NCI-H1417 treated with DMSO at 0.1 percent for 48 hours (cell line): ENCODE results near the gene MYH11.

Experiments used
- DNase-seq: peaks from one replicate; lab custom pipeline; 2025; lab: John Stamatoyannopoulos, UW

Gene MYH11

GRCh38 chr16:15856901-15857698, at the start of gene MYH11:
Gene MYH11, minus strand, starts transcription at chr16:15857028. Its CDS starts 18,776 bp downstream, at chr16:15838252.
- DNase-seq: no peak

GRCh38 chr16:15906439-15906838, 49.6 kb upstream of the MYH11 start:
- no peak for DNase-seq

- DNase-seq: no peak
Observed at GRCh38 chr16:15903960-15904359, 47.1 kb upstream of the MYH11 start.

GRCh38 chr16:15900901-15901500, 44.2 kb upstream of the MYH11 start:
- no peak for DNase-seq

- no peak for DNase-seq
Observed at GRCh38 chr16:15900357-15900756, 43.5 kb upstream of the MYH11 start.

GRCh38 chr16:15899538-15900100, 42.8 kb upstream of the MYH11 start:
- DNase-seq: no peak

- no peak for DNase-seq
Observed at GRCh38 chr16:15898654-15899053, 41.8 kb upstream of the MYH11 start.

DNA sequence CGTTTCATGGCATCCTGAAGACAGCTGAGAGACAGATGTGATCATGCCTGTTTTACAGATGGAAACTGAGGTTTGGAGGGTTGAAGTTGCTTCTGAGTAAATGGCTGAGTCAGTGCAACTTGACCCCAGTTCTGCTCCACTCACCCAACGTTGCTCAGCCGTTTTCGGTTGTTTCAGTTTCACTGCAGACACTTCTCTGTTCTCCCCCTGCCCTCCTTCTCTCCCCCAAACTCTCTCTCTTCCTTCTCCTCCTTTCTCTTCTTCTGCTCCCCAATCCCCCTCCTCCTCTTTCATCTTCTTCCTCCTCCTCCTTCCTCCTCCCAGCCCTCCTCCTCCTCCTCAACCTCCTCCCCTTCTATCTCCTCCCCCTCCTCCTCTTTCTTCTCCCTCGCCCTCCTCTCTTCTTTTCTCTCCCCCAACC, 41.0 kb upstream of the MYH11 start:
- no peak for DNase-seq

DNA sequence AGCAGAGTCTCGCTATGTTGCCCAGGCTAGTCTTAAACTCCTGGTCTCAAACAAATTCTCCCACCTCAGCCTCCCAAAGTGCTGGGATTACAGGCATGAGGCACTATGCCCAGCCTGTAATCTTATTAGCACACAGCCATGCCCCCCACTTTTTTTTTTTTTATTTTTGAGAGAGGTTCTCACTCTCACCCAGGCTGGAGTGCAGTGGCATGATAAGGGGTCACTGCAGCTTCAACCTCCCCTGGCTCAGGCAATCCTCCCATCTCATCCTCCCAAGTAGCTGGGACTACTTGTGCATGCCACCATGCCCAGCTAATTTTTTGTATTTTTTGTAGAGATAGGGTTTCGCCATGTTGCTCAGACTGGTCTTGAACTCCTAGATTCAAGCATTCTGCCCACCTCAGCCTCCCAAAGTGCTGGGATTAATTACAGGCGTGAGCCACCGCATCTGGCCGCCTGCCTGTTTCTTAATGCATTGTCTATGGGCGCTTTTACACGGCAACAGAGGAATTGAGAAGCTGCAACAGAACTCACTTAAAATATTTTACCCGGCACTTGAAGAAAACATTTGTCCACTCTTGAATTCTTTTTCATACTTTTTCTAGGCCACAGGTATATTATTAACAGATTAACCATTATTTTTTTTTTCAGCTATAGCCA, 40.4 kb upstream of the MYH11 start:
- DNase-seq: no peak

DNA sequence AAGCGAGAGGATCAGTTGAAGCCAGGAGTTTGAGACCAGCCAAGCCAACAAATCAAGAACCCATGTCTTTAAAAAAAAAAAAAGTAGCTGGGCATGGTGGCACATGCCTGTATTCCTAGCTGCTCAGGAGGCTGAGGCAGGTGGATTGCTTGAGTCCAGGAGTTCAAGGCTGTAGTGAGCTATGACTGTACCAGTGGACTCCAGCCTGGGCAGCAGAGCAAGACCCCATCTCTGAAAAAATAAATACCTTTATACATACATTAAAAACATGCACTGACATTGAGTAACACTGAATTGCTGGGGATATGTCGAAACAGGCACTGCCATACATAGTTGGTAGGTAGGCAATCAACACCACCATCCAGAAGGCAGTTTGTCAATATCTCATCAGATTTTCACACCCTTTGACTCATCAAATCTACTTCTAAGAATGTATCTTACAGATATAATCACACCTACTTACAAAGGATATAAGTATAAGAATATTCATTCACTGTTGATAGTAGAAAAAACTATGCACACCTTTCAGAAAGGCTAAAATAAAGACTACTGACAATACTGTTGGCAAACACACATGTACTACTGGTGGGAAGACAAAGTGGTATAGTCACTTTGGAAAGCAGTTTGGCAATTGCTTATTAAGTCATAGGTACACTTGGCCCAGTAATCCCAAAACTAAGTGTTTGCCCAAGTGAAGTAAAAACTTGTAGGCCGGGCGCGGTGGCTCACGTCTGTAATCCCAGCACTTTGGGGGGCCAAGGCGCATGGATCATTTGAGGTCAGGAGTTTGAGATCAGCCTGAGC, 37.9 kb upstream of the MYH11 start:
- no peak for DNase-seq

- DNase-seq: no peak
Observed at GRCh38 chr16:15891508-15891907, 34.7 kb upstream of the MYH11 start.

DNA sequence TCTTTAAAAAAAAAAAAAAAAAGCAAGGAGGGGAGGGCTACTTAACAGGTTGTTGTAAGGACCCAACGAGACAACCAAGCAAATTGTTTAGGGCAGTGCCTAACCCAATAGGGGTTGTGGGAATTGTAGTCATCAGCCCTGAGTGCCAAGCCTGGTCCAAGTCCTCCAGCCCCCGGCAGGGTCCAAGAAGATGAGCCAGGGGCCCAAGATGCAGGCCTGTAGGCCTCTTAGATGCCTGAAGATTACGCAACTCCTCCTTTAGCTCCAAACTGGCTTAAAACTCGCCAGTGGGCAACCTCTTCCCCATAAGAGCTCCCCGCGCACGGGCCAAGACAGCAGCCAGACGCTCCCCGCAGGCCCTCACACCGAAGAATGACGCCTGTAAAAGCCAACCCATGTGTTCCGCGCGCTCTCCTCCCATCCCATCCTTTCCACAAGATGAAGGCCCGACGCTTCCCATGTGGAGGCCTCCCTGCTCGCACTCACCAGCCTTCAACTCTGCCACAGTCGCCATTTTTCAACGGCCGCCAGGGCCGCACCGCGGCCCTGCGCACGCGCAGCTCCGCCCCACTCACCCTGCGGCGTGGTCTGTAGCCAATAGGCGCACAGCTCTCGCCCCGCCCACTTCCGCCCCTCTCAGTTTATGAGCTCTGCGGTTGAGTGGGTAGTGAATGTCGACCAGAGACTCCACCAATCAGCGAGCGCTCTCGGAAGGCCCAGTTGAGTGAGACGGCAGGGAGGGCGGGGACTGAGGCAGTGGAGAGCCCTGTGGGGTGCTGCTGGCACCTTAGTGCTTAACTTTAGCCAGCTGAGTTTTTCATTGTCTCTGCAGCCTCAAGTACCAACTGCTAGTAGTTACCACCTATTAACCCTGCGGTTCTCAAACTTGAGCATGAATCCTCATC, 31.5 kb upstream of the MYH11 start, which contains the start of gene CEP20:
CEP20 (minus strand) TSS at position 532 of the 905 bp plus-strand sequence; CDS start at position 514, 18 bp downstream.
- DNase-seq: peak; percentile 91

- no peak for DNase-seq
Observed at GRCh38 chr16:15887283-15887682, 30.5 kb upstream of the MYH11 start.

DNA sequence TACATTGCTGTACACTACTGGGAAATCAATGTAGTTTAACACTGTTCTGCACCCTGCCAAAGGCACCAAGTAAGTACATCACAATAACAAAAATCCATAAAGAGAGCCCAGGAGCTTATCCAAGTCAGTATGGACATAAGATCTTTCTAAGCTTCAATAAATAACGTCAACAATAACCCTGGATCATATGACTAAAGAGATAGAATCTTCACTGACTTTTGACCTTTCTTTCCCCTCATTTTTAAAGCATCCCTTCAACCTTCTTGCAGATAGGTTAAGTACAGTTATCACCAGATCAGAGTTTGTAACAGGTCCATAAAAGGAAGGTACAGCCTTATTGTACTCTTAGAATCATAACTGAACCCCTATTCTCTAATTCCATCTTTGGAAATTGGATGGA, 29.2 kb upstream of the MYH11 start:
- no peak for DNase-seq

DNA sequence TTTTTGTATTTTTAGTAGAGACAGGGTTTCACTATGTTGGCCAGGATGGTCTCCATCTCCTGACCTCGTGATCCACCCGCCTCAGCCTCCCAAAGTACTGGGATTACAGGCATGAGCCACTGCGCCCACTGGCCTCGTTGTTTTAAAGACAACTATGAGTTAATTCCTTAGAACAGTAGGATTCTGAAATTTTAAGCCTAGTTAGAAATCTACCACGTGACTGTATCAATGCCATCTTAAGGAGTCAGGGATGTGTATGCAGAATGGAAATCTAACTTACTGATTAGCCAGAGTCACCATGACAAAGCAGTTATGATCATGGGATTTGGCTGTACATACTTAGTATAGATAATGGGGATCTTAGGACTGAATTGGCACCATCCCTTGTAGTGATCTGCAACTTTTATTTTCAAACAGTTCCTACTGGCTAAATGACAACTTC, 28.8 kb upstream of the MYH11 start:
- no peak for DNase-seq

- no peak for DNase-seq
Observed at GRCh38 chr16:15882563-15882962, 25.7 kb upstream of the MYH11 start.

- DNase-seq: no peak
Observed at GRCh38 chr16:15881794-15882379, 25.1 kb upstream of the MYH11 start.

DNA sequence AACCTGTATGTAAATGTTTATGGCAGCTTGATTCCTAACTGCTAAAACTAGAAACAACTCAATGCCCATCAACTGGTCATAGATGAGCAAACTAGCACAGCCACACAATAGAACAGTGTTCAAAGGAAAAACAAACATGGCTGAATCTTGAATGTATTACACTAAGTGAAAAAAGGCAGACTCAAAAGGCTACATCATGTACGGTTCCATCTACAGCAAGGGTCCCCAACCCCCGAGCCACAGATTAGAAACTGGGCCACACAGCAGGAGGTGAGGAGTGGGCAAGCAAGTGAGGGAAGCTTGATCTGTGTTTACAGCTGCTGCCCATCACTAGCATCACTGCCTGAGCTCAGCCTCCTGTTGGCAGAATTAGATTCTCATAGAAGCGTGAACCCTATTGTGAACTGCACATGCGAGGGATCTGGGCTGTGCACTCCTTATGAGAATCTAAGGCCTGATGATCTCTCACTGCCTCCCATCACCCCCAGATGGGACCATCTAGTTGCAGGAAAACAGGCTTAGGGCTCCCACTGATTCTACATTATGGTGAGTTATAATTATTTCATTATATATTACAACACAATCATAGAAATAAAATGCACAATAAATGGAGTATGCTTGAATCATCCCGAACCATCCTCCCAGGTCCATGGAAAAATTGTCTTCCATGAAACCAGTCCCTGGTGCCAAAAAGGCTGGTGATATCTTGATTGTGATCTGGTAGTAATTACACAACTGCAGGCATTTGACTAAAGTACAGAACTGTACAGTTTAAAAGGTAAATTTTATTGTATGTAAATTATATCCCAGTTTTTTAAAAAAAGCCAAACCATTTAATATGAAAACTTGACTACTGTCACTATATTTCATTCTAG, 23.8 kb upstream of the MYH11 start:
- no peak for DNase-seq

- no peak for DNase-seq
Observed at GRCh38 chr16:15879255-15879811, 22.5 kb upstream of the MYH11 start.
